22Rv1 (cell line): ENCODE data around the gene ANGEL2.

ENCODE experiments used
- CTCF ChIP-seq: fragments of 450-650 bp; IDR thresholded peaks from 2 replicates; pipeline ENCODE4 v1.5.1; 2017; ENCODE audit warnings: mild to moderate bottlenecking
- ZFX ChIP-seq: fragments of 450-650 bp; IDR thresholded peaks from 2 replicates; pipeline ENCODE4 v1.6.1; 2017; ENCODE audit warnings: antibody characterized with exemption, borderline replicate concordance

- TF ChIP-seq CTCF (no peak), ZFX (no peak)
These were observed 49.1 kb downstream of the ANGEL2 start for GRCh38 chr1:212966616-212967015.
